HCT116 (cell line): Measurements from ENCODE around the gene SYNDIG1. TPM values are rescaled to one million over a fixed set of nuclear protein-coding genes. Genes with fewer than 3 reads are reported as not detected.

ENCODE experiments used
- ATAC-seq: fragments of 200-7000 bp; cut with Tn5 transposase; 2 replicates; pipeline ENCODE4 v1.9.1; 2020; ENCODE audit warnings: mild to moderate bottlenecking, moderate library complexity
- BruUV-seq: library from RNA; stranded (reverse); fragments of 400-500 nt; replicated peaks from 2 replicates; lab custom pipeline; 2021; lab: Mats Ljungman, UMichigan
- CTCF ChIA-PET: fragments of 300-600 bp; sonication (Branson Sonifier 250); formaldehyde crosslinking; loops from one replicate; lab custom pipeline; 2021; ENCODE audit warnings: antibody characterized with exemption; lab: Charles Lee
- POLR2A ChIA-PET: fragments of 300-600, 350-600 bp; sonication (Branson Sonifier 250); formaldehyde crosslinking; loops from one replicate; lab custom pipeline; 2021; ENCODE audit warnings: antibody characterized with exemption; lab: Charles Lee
- RAD21 ChIA-PET, 2 experiments: fragments of 300-600 bp; sonication (Branson Sonifier 250); formaldehyde crosslinking; loops; one replicate each; lab custom pipeline; 2023; ENCODE audit warnings: low total read pairs in 2 of 2; ENCODE audit not compliant: uncharacterized antibody in 2 of 2, unreplicated experiment in 2 of 2, low non-redundant PET in 1 of 2; lab: Charles Lee
- DNase-seq: peaks from one replicate; pipeline ENCODE4 v3.0.0-alpha.2; 2010; ENCODE audit warnings: low read depth, low spot score
- H2AFZ ChIP-seq: fragments of 200-600 bp; shearing (Covaris generic), sonication (generic); 2 replicates; pipeline ENCODE4 v1.6.1; 2017; ENCODE audit warnings: low read depth, mixed run types, mixed read lengths, antibody characterized with exemption, low read length; ENCODE audit not compliant: poor library complexity, severe bottlenecking
- H3K27ac ChIP-seq: 2 replicates; pipeline ENCODE4 v1.5.1; 2012; ENCODE audit warnings: low read depth, low read length
- H3K27me3 ChIP-seq: fragments of 200-600 bp; sonication (generic); 2 replicates; pipeline ENCODE4 v1.6.1; 2016; ENCODE audit warnings: mixed run types, low read length, mixed read lengths; ENCODE audit not compliant: insufficient read depth
- H3K36me3 ChIP-seq, 2 experiments: fragments of 200-500 bp in 1 of 2; fragments of 200-600 bp in 1 of 2; sonication (Bioruptor generic) in 1 of 2; sonication (generic) in 1 of 2; 2 replicates each; pipeline versions ENCODE4 v1.5.1 to v1.6.1; 2014 to 2016; ENCODE audit warnings: low read length in 2 of 2, inconsistent platforms in 1 of 2, mixed read lengths in 1 of 2, mixed run types in 1 of 2; ENCODE audit not compliant: insufficient read depth in 2 of 2, control insufficient read depth in 1 of 2
- H3K4me1 ChIP-seq, 2 experiments: fragments of 200-600 bp in 1 of 2; sonication (generic) in 1 of 2; 2 replicates each; pipeline versions ENCODE4 v1.5.1 to v1.6.1; 2012 to 2017; ENCODE audit warnings: low read length in 2 of 2, inconsistent platforms in 1 of 2, mild to moderate bottlenecking in 1 of 2, mixed read lengths in 1 of 2, mixed run types in 1 of 2, moderate library complexity in 1 of 2; ENCODE audit not compliant: insufficient read depth in 2 of 2, control insufficient read depth in 1 of 2
- H3K4me2 ChIP-seq: fragments of 200-600 bp; sonication (generic); 2 replicates; pipeline ENCODE4 v1.6.1; 2017; ENCODE audit warnings: mixed run types, low read length, mixed read lengths
- H3K4me3 ChIP-seq, 2 experiments: fragments of 200-600 bp in 1 of 2; sonication (generic) in 1 of 2; replicated peaks in 1 of 2; 2 replicates each; pipeline ENCODE4 v1.5.1; 2011 to 2016; ENCODE audit warnings: low read length in 2 of 2, control low read depth in 1 of 2, low read depth in 1 of 2, mild to moderate bottlenecking in 1 of 2, mixed read lengths in 1 of 2, mixed run types in 1 of 2
- H3K79me2 ChIP-seq: fragments of 200-600 bp; sonication (generic); 2 replicates; pipeline ENCODE4 v1.6.1; 2017; ENCODE audit warnings: mild to moderate bottlenecking, mixed run types, low read length, moderate library complexity, mixed read lengths; ENCODE audit not compliant: insufficient read depth
- H3K9ac ChIP-seq: fragments of 200-600 bp; sonication (generic); 2 replicates; pipeline ENCODE4 v1.6.1; 2016; ENCODE audit warnings: low read length, mixed read lengths
- H3K9me2 ChIP-seq: fragments of 200-600 bp; sonication (generic), shearing (Covaris generic); 2 replicates; pipeline ENCODE4 v1.6.1; 2017; ENCODE audit warnings: mixed run types, mild to moderate bottlenecking, moderate library complexity; ENCODE audit not compliant: insufficient read depth
- H3K9me3 ChIP-seq, 2 experiments: fragments of 200-500 bp in 1 of 2; fragments of 200-600 bp in 1 of 2; sonication (Bioruptor generic) in 1 of 2; sonication (generic) in 1 of 2; 2 replicates each; pipeline ENCODE4 v1.6.1; 2014 to 2017; ENCODE audit warnings: low read length in 2 of 2, mixed read lengths in 2 of 2, inconsistent platforms in 1 of 2, low read depth in 1 of 2, mild to moderate bottlenecking in 1 of 2, mixed run types in 1 of 2, moderate library complexity in 1 of 2; ENCODE audit not compliant: control insufficient read depth in 1 of 2, insufficient read depth in 1 of 2
- H4K20me1 ChIP-seq: fragments of 200-600 bp; sonication (generic), shearing (Covaris generic); 2 replicates; pipeline ENCODE4 v1.6.1; 2017; ENCODE audit warnings: mixed run types, mild to moderate bottlenecking, moderate library complexity; ENCODE audit not compliant: insufficient read depth
- CBX3 ChIP-seq: IDR thresholded peaks from 2 replicates; pipeline ENCODE4 v1.6.1; 2012; ENCODE audit warnings: low read depth
- ELF1 ChIP-seq: IDR thresholded peaks from 2 replicates; pipeline ENCODE4 v1.6.1; 2012; ENCODE audit warnings: low read depth, borderline replicate concordance
- EZH2 ChIP-seq: fragments of 200-600 bp; sonication (generic); IDR thresholded peaks from 2 replicates; pipeline ENCODE4 v1.6.1; 2017; ENCODE audit warnings: antibody characterized with exemption, mixed run types
- EZH2phosphoT487 ChIP-seq: fragments of 200-600 bp; IDR thresholded peaks from 2 replicates; pipeline ENCODE4 v1.6.1; 2018; ENCODE audit warnings: antibody characterized with exemption, borderline replicate concordance
- POLR2A ChIP-seq: IDR thresholded peaks from 2 replicates; pipeline ENCODE4 v1.7.0; 2011; ENCODE audit warnings: borderline replicate concordance; ENCODE audit not compliant: insufficient read depth, insufficient read length; ENCODE audit errors: extremely low read depth
- RAD21 ChIP-seq: IDR thresholded peaks from 2 replicates; pipeline ENCODE4 v1.6.1; 2012; ENCODE audit warnings: low read depth, mild to moderate bottlenecking
- SIN3A ChIP-seq: IDR thresholded peaks from 2 replicates; pipeline ENCODE4 v1.6.1; 2012; ENCODE audit warnings: low read depth
- SRF ChIP-seq: IDR thresholded peaks from 2 replicates; pipeline ENCODE4 v1.6.1; 2012; ENCODE audit warnings: low read depth
- TCF7L2 ChIP-seq: IDR thresholded peaks from 2 replicates; pipeline ENCODE4 v1.7.0; 2011; ENCODE audit warnings: borderline replicate concordance, inconsistent platforms; ENCODE audit not compliant: insufficient read depth, insufficient read length; ENCODE audit errors: extremely low read depth
- ZNF274 ChIP-seq: fragments of 200-500 bp; sonication (Bioruptor generic); IDR thresholded peaks from 2 replicates; pipeline ENCODE4 v1.6.1; 2014; ENCODE audit warnings: mild to moderate bottlenecking, low read depth, low read length, inconsistent platforms
- intact Hi-C: fragments of 100-400 bp; cut with micrococcal nuclease; formaldehyde crosslinking; loops from 2 replicates; pipeline ENCODE4 v1.10.0; 2022
- total RNA-seq: library from RNA; stranded (reverse); gene quantifications from one replicate; pipeline ENCODE4 v1.2.1, GENCODE V29; 2021; ENCODE audit not compliant: unreplicated experiment
- TF ChIP-seq, protein P1 (sequence below), 3 experiments: fragments of 200-600 bp in 1 of 3; sonication (generic) in 1 of 3; IDR thresholded peaks in 2 of 3; conservative IDR thresholded peaks in 1 of 3; 2 replicates each; pipeline ENCODE4 v1.5.1; 2012 to 2017; ENCODE audit warnings: low read depth in 2 of 3, low read length in 2 of 3, antibody characterized with exemption in 1 of 3, borderline replicate concordance in 1 of 3, control low read depth in 1 of 3, mild to moderate bottlenecking in 1 of 3, mixed read lengths in 1 of 3, mixed run types in 1 of 3, moderate library complexity in 1 of 3; ENCODE audit not compliant: insufficient read depth in 1 of 3
- TF ChIP-seq, protein P2 (sequence below): IDR thresholded peaks from 2 replicates; pipeline ENCODE4 v1.6.1; 2012; ENCODE audit warnings: low read depth

SYNDIG1 gene
- total RNA-seq, 1 experiment from 2014 or later, result not detected

DNA sequence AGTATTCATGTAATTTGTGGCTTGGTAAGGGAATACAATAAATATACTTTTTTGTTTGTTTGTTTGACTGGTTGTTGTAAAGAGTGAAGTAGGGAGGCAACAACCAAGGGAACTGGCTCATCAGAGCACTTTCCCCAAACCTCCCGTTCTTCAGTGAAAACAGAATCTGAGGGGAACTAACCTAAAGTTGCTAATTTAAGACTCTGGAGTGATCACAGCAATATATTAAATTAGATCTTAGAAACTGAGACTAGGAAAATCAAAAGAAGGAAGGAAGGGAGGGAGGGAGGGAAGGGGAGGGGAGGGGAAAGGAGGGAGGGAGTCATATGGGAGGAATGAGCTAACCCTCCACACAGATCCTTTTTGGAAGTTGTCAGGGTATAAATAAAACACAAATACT is 144.9 kb downstream of the SYNDIG1 start:
- no peak for TF ChIP-seq ZNF274
- no peak for TF ChIP-seq SRF
- TF ChIP-seq, protein P1, sequence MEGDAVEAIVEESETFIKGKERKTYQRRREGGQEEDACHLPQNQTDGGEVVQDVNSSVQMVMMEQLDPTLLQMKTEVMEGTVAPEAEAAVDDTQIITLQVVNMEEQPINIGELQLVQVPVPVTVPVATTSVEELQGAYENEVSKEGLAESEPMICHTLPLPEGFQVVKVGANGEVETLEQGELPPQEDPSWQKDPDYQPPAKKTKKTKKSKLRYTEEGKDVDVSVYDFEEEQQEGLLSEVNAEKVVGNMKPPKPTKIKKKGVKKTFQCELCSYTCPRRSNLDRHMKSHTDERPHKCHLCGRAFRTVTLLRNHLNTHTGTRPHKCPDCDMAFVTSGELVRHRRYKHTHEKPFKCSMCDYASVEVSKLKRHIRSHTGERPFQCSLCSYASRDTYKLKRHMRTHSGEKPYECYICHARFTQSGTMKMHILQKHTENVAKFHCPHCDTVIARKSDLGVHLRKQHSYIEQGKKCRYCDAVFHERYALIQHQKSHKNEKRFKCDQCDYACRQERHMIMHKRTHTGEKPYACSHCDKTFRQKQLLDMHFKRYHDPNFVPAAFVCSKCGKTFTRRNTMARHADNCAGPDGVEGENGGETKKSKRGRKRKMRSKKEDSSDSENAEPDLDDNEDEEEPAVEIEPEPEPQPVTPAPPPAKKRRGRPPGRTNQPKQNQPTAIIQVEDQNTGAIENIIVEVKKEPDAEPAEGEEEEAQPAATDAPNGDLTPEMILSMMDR (IDR thresholded peaks at IDR 0.05 in 2 of 3, conservative IDR thresholded peaks at IDR 0.05 in 1 of 3; ENCODE audit: borderline replicate concordance in 1 of 3, insufficient read depth in 1 of 3, low read depth in 2 of 3, low read length in 2 of 3), result no peak
- TF ChIP-seq EZH2, result no peak
- no peak for TF ChIP-seq SIN3A
- intact Hi-C loops, result no loop called here
- no TSS peak for BruUV-seq
- no peaks in the 10 kb centered on the region for H3K4me1 ChIP-seq
- no peak overlapping the region for H3K9ac ChIP-seq
- no peak overlapping the region for H3K4me2 ChIP-seq
- ATAC-seq (no peak), DNase-seq (no peak)
- H3K27ac ChIP-seq, result no peak overlapping the region
- no peaks in the 10 kb centered on the region for H3K79me2 ChIP-seq
- ChIA-PET POLR2A (no interaction called here), RAD21 (no interaction called here), CTCF (no interaction called here)
- no peaks in the 10 kb centered on the region for H3K9me3 ChIP-seq
- no peaks in the 10 kb centered on the region for H3K9me2 ChIP-seq
- peaks cover 64% of the 10 kb centered on the region for H3K27me3 ChIP-seq
- H2AFZ ChIP-seq, result no peak overlapping the region
- no peaks in the 10 kb centered on the region for H4K20me1 ChIP-seq
- no peaks in the 10 kb centered on the region for H3K36me3 ChIP-seq
- no peak overlapping the region for H3K4me3 ChIP-seq

DNA sequence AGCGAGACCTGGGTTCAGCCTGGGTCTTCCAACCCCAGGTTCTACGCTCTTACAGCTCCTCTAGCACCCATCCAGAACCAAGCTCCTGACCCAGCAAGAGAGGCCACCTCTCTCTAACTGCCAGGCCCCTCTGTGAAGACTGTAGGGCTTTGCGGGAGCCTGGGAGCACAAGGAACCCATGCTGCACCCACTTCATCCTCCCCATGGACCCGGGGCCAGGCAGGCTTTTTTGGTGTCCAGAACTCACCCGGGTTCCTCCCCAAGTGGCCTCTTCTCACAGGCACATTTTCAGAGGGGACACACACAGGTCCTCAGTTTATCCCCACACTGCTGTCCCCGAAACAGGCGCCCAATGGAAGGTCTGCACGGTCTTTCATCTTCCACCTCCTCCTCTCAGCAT is 145.9 kb downstream of the SYNDIG1 start:
- Histone ChIP-seq H3K79me2 (no peaks in the 10 kb centered on the region), H3K4me2 (no peak overlapping the region), H3K9me3 (no peaks in the 10 kb centered on the region), H4K20me1 (no peaks in the 10 kb centered on the region), H2AFZ (no peak overlapping the region), H3K9ac (no peak overlapping the region), H3K27me3 (peaks cover 68% of the 10 kb centered on the region), H3K4me3 (no peak overlapping the region), H3K36me3 (no peaks in the 10 kb centered on the region), H3K9me2 (no peaks in the 10 kb centered on the region), H3K4me1 (no peaks in the 10 kb centered on the region), H3K27ac (no peak overlapping the region)
- ChIA-PET POLR2A (no interaction called here), CTCF (no interaction called here), RAD21 (no interaction called here)
- DNase-seq, result no peak
- intact Hi-C loops, result no loop called here
- no TSS peak for BruUV-seq
- ATAC-seq, result no peak
- TF ChIP-seq, protein P1 (IDR thresholded peaks at IDR 0.05 in 2 of 3, conservative IDR thresholded peaks at IDR 0.05 in 1 of 3; ENCODE audit: borderline replicate concordance in 1 of 3, insufficient read depth in 1 of 3, low read depth in 2 of 3, low read length in 2 of 3), result no peak
- TF ChIP-seq RAD21, result no peak
- TF ChIP-seq EZH2phosphoT487, result no peak
- TF ChIP-seq POLR2A, result no peak
- TF ChIP-seq ELF1, result no peak
- no peak for TF ChIP-seq CBX3
- no peak for TF ChIP-seq TCF7L2
- TF ChIP-seq SRF, result no peak
- TF ChIP-seq, protein P2, sequence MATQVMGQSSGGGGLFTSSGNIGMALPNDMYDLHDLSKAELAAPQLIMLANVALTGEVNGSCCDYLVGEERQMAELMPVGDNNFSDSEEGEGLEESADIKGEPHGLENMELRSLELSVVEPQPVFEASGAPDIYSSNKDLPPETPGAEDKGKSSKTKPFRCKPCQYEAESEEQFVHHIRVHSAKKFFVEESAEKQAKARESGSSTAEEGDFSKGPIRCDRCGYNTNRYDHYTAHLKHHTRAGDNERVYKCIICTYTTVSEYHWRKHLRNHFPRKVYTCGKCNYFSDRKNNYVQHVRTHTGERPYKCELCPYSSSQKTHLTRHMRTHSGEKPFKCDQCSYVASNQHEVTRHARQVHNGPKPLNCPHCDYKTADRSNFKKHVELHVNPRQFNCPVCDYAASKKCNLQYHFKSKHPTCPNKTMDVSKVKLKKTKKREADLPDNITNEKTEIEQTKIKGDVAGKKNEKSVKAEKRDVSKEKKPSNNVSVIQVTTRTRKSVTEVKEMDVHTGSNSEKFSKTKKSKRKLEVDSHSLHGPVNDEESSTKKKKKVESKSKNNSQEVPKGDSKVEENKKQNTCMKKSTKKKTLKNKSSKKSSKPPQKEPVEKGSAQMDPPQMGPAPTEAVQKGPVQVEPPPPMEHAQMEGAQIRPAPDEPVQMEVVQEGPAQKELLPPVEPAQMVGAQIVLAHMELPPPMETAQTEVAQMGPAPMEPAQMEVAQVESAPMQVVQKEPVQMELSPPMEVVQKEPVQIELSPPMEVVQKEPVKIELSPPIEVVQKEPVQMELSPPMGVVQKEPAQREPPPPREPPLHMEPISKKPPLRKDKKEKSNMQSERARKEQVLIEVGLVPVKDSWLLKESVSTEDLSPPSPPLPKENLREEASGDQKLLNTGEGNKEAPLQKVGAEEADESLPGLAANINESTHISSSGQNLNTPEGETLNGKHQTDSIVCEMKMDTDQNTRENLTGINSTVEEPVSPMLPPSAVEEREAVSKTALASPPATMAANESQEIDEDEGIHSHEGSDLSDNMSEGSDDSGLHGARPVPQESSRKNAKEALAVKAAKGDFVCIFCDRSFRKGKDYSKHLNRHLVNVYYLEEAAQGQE, result no peak
- TF ChIP-seq, all 23 proteins: peak for 0
